ENCODE data around the gene GUCY2D. TPM values are rescaled to one million over a fixed set of nuclear protein-coding genes. Genes with fewer than 3 reads are reported as not detected.
A peak's percentile ranks its signal among the peaks of the same experiment; 100 is the strongest.

The GUCY2D gene
- total RNA-seq, 4 donors from 2014 or later = 0.14 TPM; not detected in 3

GRCh38 chr17:8053600-8053999, 51.2 kb downstream of the GUCY2D start:
- no peaks in the 10 kb centered on the region for H3K9me3 ChIP-seq
- peaks cover 23% of the 10 kb centered on the region for H3K27me3 ChIP-seq
- in situ Hi-C loops (cut with MboI; ENCODE audit: low pct_ligation_motif_present in 1 of 4, low pct_unique_long_range_greater_than_20kb in 1 of 4, low sequenced_read_pairs in 3 of 4) = no loop called here
- H3K4me3 ChIP-seq = no peak overlapping the region
- intact Hi-C loops (cut with DNase I; ENCODE audit: low total_unique reads) = no loop called here
- TF ChIP-seq EP300 (IDR thresholded peaks at IDR 0.05; ENCODE audit: low read depth) = no peak
- no peak for DNase-seq
- peaks cover 0 to 15% (median 0%) of the 10 kb centered on the region in 4 donors for H3K4me1 ChIP-seq
- no peaks in the 10 kb centered on the region for H3K36me3 ChIP-seq
- H3K27ac ChIP-seq = no peak overlapping the region
- 92 to 96% methylated on average over 5 to 7 of the region's 7 CpGs for WGBS, 2 donors (ENCODE audit: low coverage in 1 of 2)

DNA sequence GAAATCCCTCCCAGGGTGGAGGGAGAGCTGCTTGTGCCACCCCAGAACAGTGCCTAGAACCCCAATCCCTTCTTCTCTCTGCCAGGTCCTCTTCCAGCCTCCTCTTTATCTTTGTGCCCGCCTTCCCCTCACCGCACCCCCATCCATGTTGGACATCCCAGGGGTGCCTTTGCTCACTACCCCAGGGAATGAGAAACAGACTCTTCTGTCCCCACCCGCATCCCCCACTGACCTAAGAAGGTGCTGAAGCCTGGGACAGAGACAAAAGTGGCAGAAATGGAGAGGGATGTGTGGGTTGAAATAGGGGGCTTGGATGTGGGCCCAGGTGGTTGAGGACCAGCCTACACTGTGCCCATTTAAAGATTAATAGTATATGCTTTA, 53.4 kb downstream of the GUCY2D start:
- Histone ChIP-seq H3K27me3 (peaks cover 42% of the 10 kb centered on the region), H3K9me3 (no peaks in the 10 kb centered on the region), H3K27ac (peak overlapping the region; percentile 33 to 55 (median 42)), H3K36me3 (no peaks in the 10 kb centered on the region), H3K4me1 (peaks cover 0 to 15% (median 0%) of the 10 kb centered on the region in 4 donors), H3K4me3 (no peak overlapping the region)
- intact Hi-C loops (cut with DNase I; ENCODE audit: low total_unique reads) (no loop called here), in situ Hi-C loops (cut with MboI; ENCODE audit: low pct_ligation_motif_present in 1 of 4, low pct_unique_long_range_greater_than_20kb in 1 of 4, low sequenced_read_pairs in 3 of 4) (no loop called here)
- WGBS, 2 donors (ENCODE audit: low coverage in 1 of 2) = 80 to 81% methylated on average over 1 to 3 of the region's 3 CpGs
- DNase-seq = no peak
- no peak for TF ChIP-seq POLR2AphosphoS5 (IDR thresholded peaks at IDR 0.05)
- no peak for TF ChIP-seq POLR2A (IDR thresholded peaks at IDR 0.05)
- TF ChIP-seq EP300 (IDR thresholded peaks at IDR 0.05; ENCODE audit: low read depth) = no peak
- TF ChIP-seq, protein P1, sequence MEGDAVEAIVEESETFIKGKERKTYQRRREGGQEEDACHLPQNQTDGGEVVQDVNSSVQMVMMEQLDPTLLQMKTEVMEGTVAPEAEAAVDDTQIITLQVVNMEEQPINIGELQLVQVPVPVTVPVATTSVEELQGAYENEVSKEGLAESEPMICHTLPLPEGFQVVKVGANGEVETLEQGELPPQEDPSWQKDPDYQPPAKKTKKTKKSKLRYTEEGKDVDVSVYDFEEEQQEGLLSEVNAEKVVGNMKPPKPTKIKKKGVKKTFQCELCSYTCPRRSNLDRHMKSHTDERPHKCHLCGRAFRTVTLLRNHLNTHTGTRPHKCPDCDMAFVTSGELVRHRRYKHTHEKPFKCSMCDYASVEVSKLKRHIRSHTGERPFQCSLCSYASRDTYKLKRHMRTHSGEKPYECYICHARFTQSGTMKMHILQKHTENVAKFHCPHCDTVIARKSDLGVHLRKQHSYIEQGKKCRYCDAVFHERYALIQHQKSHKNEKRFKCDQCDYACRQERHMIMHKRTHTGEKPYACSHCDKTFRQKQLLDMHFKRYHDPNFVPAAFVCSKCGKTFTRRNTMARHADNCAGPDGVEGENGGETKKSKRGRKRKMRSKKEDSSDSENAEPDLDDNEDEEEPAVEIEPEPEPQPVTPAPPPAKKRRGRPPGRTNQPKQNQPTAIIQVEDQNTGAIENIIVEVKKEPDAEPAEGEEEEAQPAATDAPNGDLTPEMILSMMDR (IDR thresholded peaks at IDR 0.05) = no peak

DNA sequence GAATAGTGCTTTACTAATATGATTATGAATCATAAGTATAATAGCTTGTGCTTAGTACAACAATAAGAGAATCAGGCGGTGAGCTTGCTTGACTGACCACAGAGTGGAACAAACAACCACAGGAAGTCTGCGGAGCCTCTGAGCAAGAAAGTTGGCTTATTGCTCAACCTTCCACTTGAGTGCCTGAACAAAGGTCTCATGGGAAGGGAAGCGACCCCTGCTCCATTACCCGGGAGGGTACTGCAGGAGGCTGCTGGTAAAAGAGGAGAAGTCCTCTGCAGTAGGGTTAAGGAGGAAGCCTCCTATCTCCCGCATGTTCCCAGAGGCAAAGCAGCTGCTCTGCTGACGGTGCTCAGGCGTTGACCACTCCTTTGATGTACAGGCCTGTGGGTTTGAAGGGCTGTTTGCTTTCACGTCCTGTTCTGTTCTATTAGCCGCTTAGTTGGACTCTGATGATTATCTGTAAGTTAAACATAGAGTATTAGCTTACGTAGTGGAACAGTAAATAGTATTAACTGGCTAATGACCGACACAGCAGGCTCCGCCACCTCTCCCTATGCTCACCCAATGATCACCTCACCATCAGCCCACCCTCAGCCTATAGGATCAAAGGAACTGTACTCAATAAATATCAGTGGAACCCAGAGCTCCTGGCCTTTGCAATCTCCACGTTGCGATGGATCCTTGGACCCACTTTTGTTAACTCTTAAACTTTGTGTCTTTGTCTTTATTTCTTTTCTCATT, 54.0 kb downstream of the GUCY2D start:
- TF ChIP-seq, protein P1 (IDR thresholded peaks at IDR 0.05) = no peak
- TF ChIP-seq POLR2AphosphoS5 (IDR thresholded peaks at IDR 0.05) = peak in 2 of 3 donors; percentile 6 to 8
- TF ChIP-seq POLR2A (IDR thresholded peaks at IDR 0.05) = no peak
- H3K27ac ChIP-seq = peak overlapping the region; percentile 33 to 55 (median 38)
- in situ Hi-C loops (cut with MboI; ENCODE audit: low pct_ligation_motif_present in 1 of 4, low pct_unique_long_range_greater_than_20kb in 1 of 4, low sequenced_read_pairs in 3 of 4) (no loop called here), intact Hi-C loops (cut with DNase I; ENCODE audit: low total_unique reads) (no loop called here)
- no peaks in the 10 kb centered on the region for H3K36me3 ChIP-seq
- H3K4me3 ChIP-seq = no peak overlapping the region
- no peaks in the 10 kb centered on the region for H3K9me3 ChIP-seq
- peaks cover 0 to 15% (median 0%) of the 10 kb centered on the region in 4 donors for H3K4me1 ChIP-seq
- peaks cover 48% of the 10 kb centered on the region for H3K27me3 ChIP-seq
- 44 to 50% methylated on average over 11 to 14 of the region's 14 CpGs for WGBS, 2 donors (ENCODE audit: low coverage in 1 of 2)
- peak; percentile 57 for DNase-seq

DNA sequence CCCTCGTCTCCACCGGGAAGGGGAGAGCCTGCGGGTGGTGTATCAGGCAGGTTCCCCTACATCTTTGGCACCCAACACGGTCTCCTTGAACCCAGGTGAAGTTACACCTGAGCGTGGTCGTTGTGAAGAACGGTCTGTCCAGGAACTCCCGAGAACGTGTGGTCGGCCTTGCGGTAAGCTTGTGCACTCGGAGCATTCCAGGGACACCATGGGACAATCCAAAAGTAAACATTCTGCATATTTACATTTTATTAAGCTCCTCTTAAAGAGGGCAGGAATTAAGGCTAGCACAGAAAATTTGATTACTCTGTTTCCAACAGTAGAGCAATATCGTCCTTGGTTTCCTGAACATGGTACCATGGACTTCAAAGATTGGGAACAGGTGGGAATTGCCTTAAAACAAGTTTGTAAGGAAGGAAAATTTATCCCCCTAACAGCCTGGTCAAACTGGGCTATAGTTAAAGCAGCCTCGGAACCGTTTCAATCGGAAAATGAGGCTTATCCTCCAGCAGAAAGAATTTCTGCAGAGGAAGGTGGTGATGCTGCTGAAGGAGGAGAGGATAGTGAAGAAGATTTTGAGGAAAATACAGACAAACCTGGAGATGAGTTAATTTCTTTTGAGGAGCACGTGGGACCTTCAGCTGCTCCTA, 54.7 kb downstream of the GUCY2D start:
- H3K27me3 ChIP-seq = peaks cover 55% of the 10 kb centered on the region
- TF ChIP-seq, protein P1 (IDR thresholded peaks at IDR 0.05) = no peak
- TF ChIP-seq POLR2A (IDR thresholded peaks at IDR 0.05) (no peak), POLR2AphosphoS5 (IDR thresholded peaks at IDR 0.05) (no peak), EP300 (IDR thresholded peaks at IDR 0.05; ENCODE audit: low read depth) (no peak)
- intact Hi-C loops (cut with DNase I; ENCODE audit: low total_unique reads) = no loop called here
- H3K36me3 ChIP-seq = no peaks in the 10 kb centered on the region
- 55 to 63% methylated on average over 10 to 17 of the region's 17 CpGs for WGBS, 2 donors (ENCODE audit: low coverage in 1 of 2)
- DNase-seq = no peak
- peak overlapping the region; percentile 30 to 37 (median 34) for H3K27ac ChIP-seq
- H3K4me1 ChIP-seq = peaks cover 0 to 20% (median 2%) of the 10 kb centered on the region in 4 donors
- no peaks in the 10 kb centered on the region for H3K9me3 ChIP-seq
- in situ Hi-C loops (cut with MboI; ENCODE audit: low pct_ligation_motif_present in 1 of 4, low pct_unique_long_range_greater_than_20kb in 1 of 4, low sequenced_read_pairs in 3 of 4) = no loop called here
- no peak overlapping the region for H3K4me3 ChIP-seq

Data from transverse colon (tissue), 4 donors.